Duodenal mucosa (tissue), 2 donors: ENCODE data around the gene FCN1.

Experiments
- H3K27ac ChIP-seq: one replicate; pipeline ENCODE4 v1.7.0; 2013; ENCODE audit warnings: low read depth, low read length
- H3K27me3 ChIP-seq, 2 donors: one replicate each; pipeline ENCODE4 v1.7.0; 2013; ENCODE audit warnings: low read length in 2 of 2, control low read depth in 1 of 2; ENCODE audit not compliant: insufficient read depth in 2 of 2, control insufficient read depth in 1 of 2
- H3K36me3 ChIP-seq, 2 donors: one replicate each; pipeline ENCODE4 v1.7.0; 2013; ENCODE audit warnings: low read length in 2 of 2, control low read depth in 1 of 2; ENCODE audit not compliant: insufficient read depth in 2 of 2, control insufficient read depth in 1 of 2
- H3K4me1 ChIP-seq, 2 donors: one replicate each; pipeline ENCODE4 v1.7.0; 2013; ENCODE audit warnings: low read length in 2 of 2, control low read depth in 1 of 2; ENCODE audit not compliant: insufficient read depth in 2 of 2, control insufficient read depth in 1 of 2
- H3K4me3 ChIP-seq, 2 donors: one replicate each; pipeline ENCODE4 v1.7.0; 2013; ENCODE audit warnings: low read length in 2 of 2, low read depth in 1 of 2
- H3K9ac ChIP-seq, 2 donors: one replicate each; pipeline ENCODE4 v1.7.0; 2013; ENCODE audit warnings: low read length in 2 of 2, low read depth in 1 of 2
- H3K9me3 ChIP-seq, 2 donors: one replicate each; pipeline ENCODE4 v1.7.0; 2013; ENCODE audit warnings: low read length in 2 of 2, control low read depth in 1 of 2; ENCODE audit not compliant: control insufficient read depth in 1 of 2

Gene FCN1

GRCh38 chr9:134928436-134929192, 10.9 kb upstream of the FCN1 start:
- Histone ChIP-seq H3K27me3 (peaks cover 4% of the 10 kb centered on the region in 2 donors), H3K4me1 (peaks cover 0 to 9% of the 10 kb centered on the region in 2 donors), H3K9ac (no peak overlapping the region), H3K36me3 (no peaks in the 10 kb centered on the region), H3K4me3 (no peak overlapping the region), H3K9me3 (no peaks in the 10 kb centered on the region), H3K27ac (no peak overlapping the region)

- no peak overlapping the region for H3K27ac ChIP-seq
These were observed 7.3 kb upstream of the FCN1 start for GRCh38 chr9:134925011-134925511.

DNA sequence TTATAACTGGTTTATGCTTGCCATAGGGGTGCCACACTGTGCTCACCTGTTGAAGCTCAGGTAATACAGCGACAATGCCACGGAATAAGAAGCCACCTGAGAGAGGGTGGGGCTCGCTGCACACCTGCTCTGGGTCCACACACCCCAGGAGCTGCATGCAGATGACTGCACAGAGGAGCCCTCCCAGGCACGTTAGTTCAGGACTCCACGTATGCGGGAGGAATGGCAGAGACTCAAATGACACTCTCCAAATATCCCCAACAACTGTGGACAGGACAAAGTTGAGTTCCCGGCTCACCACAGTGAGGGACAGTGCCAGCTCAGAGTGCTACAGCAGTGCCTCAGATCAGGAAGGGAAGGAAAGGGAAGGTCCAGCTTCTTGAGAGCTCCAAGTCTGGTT, 5.8 kb upstream of the FCN1 start:
- Histone ChIP-seq H3K36me3 (no peaks in the 10 kb centered on the region), H3K27ac (no peak overlapping the region), H3K4me1 (no peaks in the 10 kb centered on the region), H3K4me3 (no peak overlapping the region), H3K9ac (no peak overlapping the region), H3K9me3 (peaks cover 0 to 8% of the 10 kb centered on the region in 2 donors), H3K27me3 (no peaks in the 10 kb centered on the region)

More at GRCh38 chr9:134925011-134925511, 7.3 kb upstream of the FCN1 start:
- Histone ChIP-seq H3K4me3 (no peak overlapping the region), H3K27me3 (no peaks in the 10 kb centered on the region), H3K9ac (no peak overlapping the region), H3K9me3 (no peaks in the 10 kb centered on the region), H3K4me1 (peaks cover 0 to 9% of the 10 kb centered on the region in 2 donors), H3K36me3 (no peaks in the 10 kb centered on the region)

GRCh38 chr9:134922932-134923240, 5.2 kb upstream of the FCN1 start:
- no peaks in the 10 kb centered on the region for H3K27me3 ChIP-seq
- H3K27ac ChIP-seq, result no peak overlapping the region
- no peak overlapping the region for H3K4me3 ChIP-seq
- H3K9me3 ChIP-seq, result peaks cover 0 to 8% of the 10 kb centered on the region in 2 donors
- H3K36me3 ChIP-seq, result no peaks in the 10 kb centered on the region
- H3K4me1 ChIP-seq, result no peaks in the 10 kb centered on the region
- H3K9ac ChIP-seq, result no peak overlapping the region

DNA sequence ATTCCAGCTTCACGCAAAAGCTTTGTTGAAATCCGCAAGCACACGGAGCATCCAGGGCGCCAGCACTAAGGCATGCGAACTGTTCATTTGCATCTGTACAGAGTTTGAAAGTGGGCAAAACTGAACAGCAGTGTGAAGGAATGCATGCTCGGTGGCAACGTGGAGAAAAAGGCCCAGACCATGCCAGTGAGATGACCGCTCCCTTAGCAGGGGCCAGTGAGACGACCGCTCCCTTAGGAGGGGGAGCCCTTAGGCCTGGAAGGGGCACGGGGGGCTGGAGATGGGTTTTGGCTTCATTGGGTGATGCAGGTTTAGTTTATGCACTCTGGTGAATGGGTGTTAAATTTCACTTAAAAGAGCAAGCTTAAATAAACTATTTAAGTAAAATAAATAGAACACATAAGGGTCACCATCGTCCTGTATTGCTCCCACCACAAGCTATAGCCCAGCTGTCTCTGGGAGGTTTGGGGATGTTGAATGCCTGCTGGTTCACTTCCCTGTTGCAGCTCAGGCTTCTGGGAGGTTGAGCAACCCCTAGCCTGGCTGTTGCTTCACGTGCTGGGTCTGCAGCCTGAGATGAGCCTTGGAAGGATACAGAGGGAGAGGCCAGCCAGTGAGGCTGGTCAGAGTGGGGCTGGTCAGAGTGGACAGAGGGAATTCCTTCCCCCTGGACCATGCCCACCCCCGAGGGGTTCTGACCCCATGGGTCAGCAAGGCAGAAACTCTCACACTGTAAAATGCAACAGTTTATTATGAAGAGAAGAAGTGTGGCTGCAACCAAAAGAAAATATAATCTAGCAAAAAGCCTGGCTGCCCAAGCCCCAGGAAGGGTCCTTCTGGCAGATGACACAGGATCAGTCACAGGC, 4.6 kb upstream of the FCN1 start:
- H3K27ac ChIP-seq, result no peak overlapping the region
- H3K4me1 ChIP-seq, result no peaks in the 10 kb centered on the region
- H3K9ac ChIP-seq, result no peak overlapping the region
- peaks cover 0 to 5% of the 10 kb centered on the region in 2 donors for H3K27me3 ChIP-seq
- H3K9me3 ChIP-seq, result peaks cover 0 to 8% of the 10 kb centered on the region in 2 donors
- no peak overlapping the region for H3K4me3 ChIP-seq
- no peaks in the 10 kb centered on the region for H3K36me3 ChIP-seq

DNA sequence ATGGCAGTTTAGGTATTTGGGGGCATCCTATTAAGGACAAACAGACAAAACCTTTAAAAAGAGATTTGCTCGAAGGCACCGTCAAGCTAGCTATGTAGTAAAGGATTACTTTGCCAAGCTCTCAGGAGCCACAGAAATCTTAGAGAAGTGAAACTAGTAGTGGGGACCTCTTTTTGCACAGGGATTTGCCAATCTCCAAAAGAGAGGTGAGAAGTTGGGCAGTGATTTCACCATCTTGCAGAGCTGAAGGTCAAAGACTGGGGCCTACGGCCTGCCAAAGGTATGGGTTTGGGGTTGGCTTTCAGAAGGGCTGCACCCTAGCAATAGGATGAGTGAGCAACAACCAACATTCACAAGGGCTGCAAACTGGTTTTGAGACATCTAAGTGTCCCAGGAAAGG, 1.6 kb upstream of the FCN1 start:
- Histone ChIP-seq H3K27me3 (peaks cover 0 to 7% of the 10 kb centered on the region in 2 donors), H3K4me1 (no peaks in the 10 kb centered on the region), H3K36me3 (no peaks in the 10 kb centered on the region), H3K9ac (no peak overlapping the region), H3K27ac (no peak overlapping the region), H3K9me3 (peaks cover 0 to 8% of the 10 kb centered on the region in 2 donors), H3K4me3 (no peak overlapping the region)

GRCh38 chr9:134918646-134919045, 934 bp upstream of the FCN1 start:
- Histone ChIP-seq H3K9me3 (peaks cover 0 to 8% of the 10 kb centered on the region in 2 donors), H3K4me3 (no peak overlapping the region), H3K36me3 (no peaks in the 10 kb centered on the region), H3K27ac (no peak overlapping the region), H3K27me3 (peaks cover 0 to 7% of the 10 kb centered on the region in 2 donors), H3K4me1 (no peaks in the 10 kb centered on the region), H3K9ac (no peak overlapping the region)

- H3K4me1 ChIP-seq, result no peaks in the 10 kb centered on the region
- peaks cover 0 to 8% of the 10 kb centered on the region in 2 donors for H3K9me3 ChIP-seq
- H3K9ac ChIP-seq, result no peak overlapping the region
- peaks cover 0 to 7% of the 10 kb centered on the region in 2 donors for H3K27me3 ChIP-seq
- H3K4me3 ChIP-seq, result no peak overlapping the region
- H3K36me3 ChIP-seq, result no peaks in the 10 kb centered on the region
- no peak overlapping the region for H3K27ac ChIP-seq
These were observed 1.5 kb downstream of the FCN1 start for GRCh38 chr9:134916161-134916665.

DNA sequence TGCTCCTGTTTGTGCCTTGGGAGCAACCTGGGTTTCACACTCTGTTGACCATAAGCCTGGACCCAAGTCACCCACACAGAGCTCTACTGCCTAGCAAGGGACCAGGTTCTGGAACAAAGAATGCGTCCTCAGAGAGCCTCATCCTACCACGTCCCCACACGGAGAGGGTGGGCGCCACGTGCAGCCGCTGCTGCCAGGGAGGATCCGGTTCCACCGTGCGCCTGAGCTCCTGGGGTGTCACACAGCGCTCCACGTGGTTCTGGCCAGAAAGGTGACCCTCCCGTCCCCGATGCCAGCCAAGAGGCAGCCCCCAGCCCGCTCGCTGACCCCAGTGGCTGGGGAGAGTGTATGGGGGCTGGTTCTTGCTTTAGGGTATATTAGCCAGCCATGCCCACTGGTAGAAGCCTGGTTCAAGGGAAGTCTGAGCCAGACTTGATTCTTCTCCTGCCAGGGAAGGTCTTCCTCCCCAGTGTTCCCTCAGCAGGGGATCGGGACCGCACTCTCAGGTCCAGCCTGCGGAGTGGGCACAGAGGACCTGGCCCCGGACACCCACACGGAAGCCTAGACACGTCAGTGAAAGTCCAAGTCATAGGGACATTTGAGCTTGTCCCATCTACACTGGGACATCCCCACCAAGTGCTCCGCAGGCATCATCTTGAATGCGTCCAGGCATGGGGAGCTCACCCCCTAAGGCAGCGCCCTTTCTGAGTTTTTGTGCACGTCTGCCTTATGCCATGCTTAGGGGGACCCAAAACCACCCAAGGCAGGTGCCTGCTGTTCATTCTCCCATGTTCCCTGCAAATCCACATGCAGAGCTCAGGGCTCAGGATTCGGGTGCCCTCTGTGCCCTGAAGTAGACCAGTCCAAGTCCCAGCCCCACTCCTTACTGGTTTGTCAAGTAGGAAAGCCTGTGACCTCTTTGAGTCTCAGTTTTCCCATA, 2.4 kb downstream of the FCN1 start:
- peaks cover 0 to 8% of the 10 kb centered on the region in 2 donors for H3K9me3 ChIP-seq
- H3K9ac ChIP-seq, result no peak overlapping the region
- no peaks in the 10 kb centered on the region for H3K36me3 ChIP-seq
- H3K27ac ChIP-seq, result no peak overlapping the region
- H3K4me3 ChIP-seq, result no peak overlapping the region
- no peaks in the 10 kb centered on the region for H3K4me1 ChIP-seq
- peaks cover 0 to 7% of the 10 kb centered on the region in 2 donors for H3K27me3 ChIP-seq
